HCT116 (cell line): ENCODE results near the gene FAM20C. TPM values are rescaled to one million over a fixed set of nuclear protein-coding genes. Genes with fewer than 3 reads are reported as not detected.

ENCODE experiments used
- ATAC-seq: fragments of 200-7000 bp; cut with Tn5 transposase; 2 replicates; pipeline ENCODE4 v1.9.1; 2020; ENCODE audit warnings: mild to moderate bottlenecking, moderate library complexity
- BruUV-seq: library from RNA; stranded (reverse); fragments of 400-500 nt; replicated peaks from 2 replicates; lab custom pipeline; 2021; lab: Mats Ljungman, UMichigan
- CTCF ChIA-PET: fragments of 300-600 bp; sonication (Branson Sonifier 250); formaldehyde crosslinking; loops from one replicate; lab custom pipeline; 2021; ENCODE audit warnings: antibody characterized with exemption; lab: Charles Lee
- POLR2A ChIA-PET: fragments of 300-600, 350-600 bp; sonication (Branson Sonifier 250); formaldehyde crosslinking; loops from one replicate; lab custom pipeline; 2021; ENCODE audit warnings: antibody characterized with exemption; lab: Charles Lee
- RAD21 ChIA-PET, 2 experiments: fragments of 300-600 bp; sonication (Branson Sonifier 250); formaldehyde crosslinking; loops; one replicate each; lab custom pipeline; 2023; ENCODE audit warnings: low total read pairs in 2 of 2; ENCODE audit not compliant: uncharacterized antibody in 2 of 2, unreplicated experiment in 2 of 2, low non-redundant PET in 1 of 2; lab: Charles Lee
- DNase-seq: peaks from one replicate; pipeline ENCODE4 v3.0.0-alpha.2; 2010; ENCODE audit warnings: low read depth, low spot score
- H2AFZ ChIP-seq: fragments of 200-600 bp; shearing (Covaris generic), sonication (generic); 2 replicates; pipeline ENCODE4 v1.6.1; 2017; ENCODE audit warnings: low read depth, mixed run types, mixed read lengths, antibody characterized with exemption, low read length; ENCODE audit not compliant: poor library complexity, severe bottlenecking
- H3K27ac ChIP-seq: 2 replicates; pipeline ENCODE4 v1.5.1; 2012; ENCODE audit warnings: low read depth, low read length
- H3K27me3 ChIP-seq: fragments of 200-600 bp; sonication (generic); 2 replicates; pipeline ENCODE4 v1.6.1; 2016; ENCODE audit warnings: mixed run types, low read length, mixed read lengths; ENCODE audit not compliant: insufficient read depth
- H3K36me3 ChIP-seq, 2 experiments: fragments of 200-500 bp in 1 of 2; fragments of 200-600 bp in 1 of 2; sonication (Bioruptor generic) in 1 of 2; sonication (generic) in 1 of 2; 2 replicates each; pipeline versions ENCODE4 v1.5.1 to v1.6.1; 2014 to 2016; ENCODE audit warnings: low read length in 2 of 2, inconsistent platforms in 1 of 2, mixed read lengths in 1 of 2, mixed run types in 1 of 2; ENCODE audit not compliant: insufficient read depth in 2 of 2, control insufficient read depth in 1 of 2
- H3K4me1 ChIP-seq, 2 experiments: fragments of 200-600 bp in 1 of 2; sonication (generic) in 1 of 2; 2 replicates each; pipeline versions ENCODE4 v1.5.1 to v1.6.1; 2012 to 2017; ENCODE audit warnings: low read length in 2 of 2, inconsistent platforms in 1 of 2, mild to moderate bottlenecking in 1 of 2, mixed read lengths in 1 of 2, mixed run types in 1 of 2, moderate library complexity in 1 of 2; ENCODE audit not compliant: insufficient read depth in 2 of 2, control insufficient read depth in 1 of 2
- H3K4me2 ChIP-seq: fragments of 200-600 bp; sonication (generic); 2 replicates; pipeline ENCODE4 v1.6.1; 2017; ENCODE audit warnings: mixed run types, low read length, mixed read lengths
- H3K4me3 ChIP-seq, 2 experiments: fragments of 200-600 bp in 1 of 2; sonication (generic) in 1 of 2; replicated peaks in 1 of 2; 2 replicates each; pipeline ENCODE4 v1.5.1; 2011 to 2016; ENCODE audit warnings: low read length in 2 of 2, control low read depth in 1 of 2, low read depth in 1 of 2, mild to moderate bottlenecking in 1 of 2, mixed read lengths in 1 of 2, mixed run types in 1 of 2
- H3K79me2 ChIP-seq: fragments of 200-600 bp; sonication (generic); 2 replicates; pipeline ENCODE4 v1.6.1; 2017; ENCODE audit warnings: mild to moderate bottlenecking, mixed run types, low read length, moderate library complexity, mixed read lengths; ENCODE audit not compliant: insufficient read depth
- H3K9ac ChIP-seq: fragments of 200-600 bp; sonication (generic); 2 replicates; pipeline ENCODE4 v1.6.1; 2016; ENCODE audit warnings: low read length, mixed read lengths
- H3K9me2 ChIP-seq: fragments of 200-600 bp; sonication (generic), shearing (Covaris generic); 2 replicates; pipeline ENCODE4 v1.6.1; 2017; ENCODE audit warnings: mixed run types, mild to moderate bottlenecking, moderate library complexity; ENCODE audit not compliant: insufficient read depth
- H3K9me3 ChIP-seq, 2 experiments: fragments of 200-500 bp in 1 of 2; fragments of 200-600 bp in 1 of 2; sonication (Bioruptor generic) in 1 of 2; sonication (generic) in 1 of 2; 2 replicates each; pipeline ENCODE4 v1.6.1; 2014 to 2017; ENCODE audit warnings: low read length in 2 of 2, mixed read lengths in 2 of 2, inconsistent platforms in 1 of 2, low read depth in 1 of 2, mild to moderate bottlenecking in 1 of 2, mixed run types in 1 of 2, moderate library complexity in 1 of 2; ENCODE audit not compliant: control insufficient read depth in 1 of 2, insufficient read depth in 1 of 2
- H4K20me1 ChIP-seq: fragments of 200-600 bp; sonication (generic), shearing (Covaris generic); 2 replicates; pipeline ENCODE4 v1.6.1; 2017; ENCODE audit warnings: mixed run types, mild to moderate bottlenecking, moderate library complexity; ENCODE audit not compliant: insufficient read depth
- ATF3 ChIP-seq: IDR thresholded peaks from 2 replicates; pipeline ENCODE4 v1.6.1; 2012
- CBX3 ChIP-seq: IDR thresholded peaks from 2 replicates; pipeline ENCODE4 v1.6.1; 2012; ENCODE audit warnings: low read depth
- EGR1 ChIP-seq: IDR thresholded peaks from 2 replicates; pipeline ENCODE4 v1.6.1; 2012; ENCODE audit warnings: low read depth
- JUND ChIP-seq: IDR thresholded peaks from 2 replicates; pipeline ENCODE4 v1.6.1; 2012
- POLR2A ChIP-seq: IDR thresholded peaks from 2 replicates; pipeline ENCODE4 v1.7.0; 2011; ENCODE audit warnings: borderline replicate concordance; ENCODE audit not compliant: insufficient read depth, insufficient read length; ENCODE audit errors: extremely low read depth
- POLR2AphosphoS5 ChIP-seq: IDR thresholded peaks from 2 replicates; pipeline ENCODE4 v1.6.1; 2011; ENCODE audit warnings: mild to moderate bottlenecking, low read depth, low read length, moderate library complexity
- SIN3A ChIP-seq: IDR thresholded peaks from 2 replicates; pipeline ENCODE4 v1.6.1; 2012; ENCODE audit warnings: low read depth
- SP1 ChIP-seq: IDR thresholded peaks from 2 replicates; pipeline ENCODE4 v1.6.1; 2012; ENCODE audit warnings: low read depth
- SRF ChIP-seq: IDR thresholded peaks from 2 replicates; pipeline ENCODE4 v1.6.1; 2012; ENCODE audit warnings: low read depth
- ZNF274 ChIP-seq: fragments of 200-500 bp; sonication (Bioruptor generic); IDR thresholded peaks from 2 replicates; pipeline ENCODE4 v1.6.1; 2014; ENCODE audit warnings: mild to moderate bottlenecking, low read depth, low read length, inconsistent platforms
- intact Hi-C: fragments of 100-400 bp; cut with micrococcal nuclease; formaldehyde crosslinking; loops from 2 replicates; pipeline ENCODE4 v1.10.0; 2022
- total RNA-seq: library from RNA; stranded (reverse); gene quantifications from one replicate; pipeline ENCODE4 v1.2.1, GENCODE V29; 2021; ENCODE audit not compliant: unreplicated experiment
- TF ChIP-seq, protein P1 (sequence below): IDR thresholded peaks from 2 replicates; pipeline ENCODE4 v1.6.1; 2011; ENCODE audit warnings: mild to moderate bottlenecking, low read length, moderate library complexity; ENCODE audit not compliant: insufficient replicate concordance; ENCODE audit errors: extremely low read depth
- TF ChIP-seq, protein P2 (sequence below): IDR thresholded peaks from 2 replicates; pipeline ENCODE4 v1.6.1; 2012; ENCODE audit warnings: low read depth
- TF ChIP-seq, protein P3 (sequence below), 3 experiments: fragments of 200-600 bp in 1 of 3; sonication (generic) in 1 of 3; IDR thresholded peaks in 2 of 3; conservative IDR thresholded peaks in 1 of 3; 2 replicates each; pipeline ENCODE4 v1.5.1; 2012 to 2017; ENCODE audit warnings: low read depth in 2 of 3, low read length in 2 of 3, antibody characterized with exemption in 1 of 3, borderline replicate concordance in 1 of 3, control low read depth in 1 of 3, mild to moderate bottlenecking in 1 of 3, mixed read lengths in 1 of 3, mixed run types in 1 of 3, moderate library complexity in 1 of 3; ENCODE audit not compliant: insufficient read depth in 1 of 3

Gene FAM20C
- total RNA-seq, 1 experiment from 2014 or later, result 27.1 TPM

DNA sequence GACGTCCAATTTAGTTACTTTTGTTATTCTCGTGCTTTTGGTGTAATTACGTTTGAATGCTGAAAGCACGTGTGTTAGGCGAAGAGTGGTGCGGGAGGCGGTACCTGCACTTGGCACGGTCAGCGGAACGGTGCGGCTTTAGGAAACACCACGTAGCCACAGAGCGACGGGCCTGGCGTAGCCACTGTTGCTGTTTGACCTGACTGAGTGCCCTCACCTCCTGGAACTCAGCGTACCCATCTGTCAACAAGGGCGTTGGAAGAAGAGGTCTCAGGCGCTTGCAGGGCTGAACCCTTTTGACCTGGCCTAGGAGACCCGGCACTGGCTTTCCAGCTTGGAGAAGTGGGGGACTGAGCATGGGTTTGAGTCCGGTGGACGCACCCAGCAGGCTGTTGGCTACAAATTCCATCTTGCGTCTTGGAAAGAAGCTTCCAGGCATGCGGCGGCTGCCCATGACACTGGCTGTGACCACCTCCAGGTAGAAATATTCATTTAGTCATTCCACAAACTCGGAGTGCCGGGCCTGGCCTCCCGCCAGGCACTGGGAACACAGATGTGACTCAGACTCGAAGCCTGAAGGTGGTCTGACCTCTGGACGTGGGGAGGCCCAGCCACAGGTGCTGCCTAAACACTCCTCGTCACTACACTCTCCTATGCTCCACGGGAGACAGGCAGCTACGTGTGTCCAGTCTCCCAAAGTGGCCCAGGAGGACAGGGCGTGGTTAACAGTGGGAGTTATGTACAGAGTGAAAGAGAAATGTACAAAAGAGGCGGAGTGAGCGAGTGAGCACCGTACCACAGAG, 22.2 kb downstream of the FAM20C start (continued):
- no peak for TF ChIP-seq ZNF274
- TF ChIP-seq CBX3, result no peak

DNA sequence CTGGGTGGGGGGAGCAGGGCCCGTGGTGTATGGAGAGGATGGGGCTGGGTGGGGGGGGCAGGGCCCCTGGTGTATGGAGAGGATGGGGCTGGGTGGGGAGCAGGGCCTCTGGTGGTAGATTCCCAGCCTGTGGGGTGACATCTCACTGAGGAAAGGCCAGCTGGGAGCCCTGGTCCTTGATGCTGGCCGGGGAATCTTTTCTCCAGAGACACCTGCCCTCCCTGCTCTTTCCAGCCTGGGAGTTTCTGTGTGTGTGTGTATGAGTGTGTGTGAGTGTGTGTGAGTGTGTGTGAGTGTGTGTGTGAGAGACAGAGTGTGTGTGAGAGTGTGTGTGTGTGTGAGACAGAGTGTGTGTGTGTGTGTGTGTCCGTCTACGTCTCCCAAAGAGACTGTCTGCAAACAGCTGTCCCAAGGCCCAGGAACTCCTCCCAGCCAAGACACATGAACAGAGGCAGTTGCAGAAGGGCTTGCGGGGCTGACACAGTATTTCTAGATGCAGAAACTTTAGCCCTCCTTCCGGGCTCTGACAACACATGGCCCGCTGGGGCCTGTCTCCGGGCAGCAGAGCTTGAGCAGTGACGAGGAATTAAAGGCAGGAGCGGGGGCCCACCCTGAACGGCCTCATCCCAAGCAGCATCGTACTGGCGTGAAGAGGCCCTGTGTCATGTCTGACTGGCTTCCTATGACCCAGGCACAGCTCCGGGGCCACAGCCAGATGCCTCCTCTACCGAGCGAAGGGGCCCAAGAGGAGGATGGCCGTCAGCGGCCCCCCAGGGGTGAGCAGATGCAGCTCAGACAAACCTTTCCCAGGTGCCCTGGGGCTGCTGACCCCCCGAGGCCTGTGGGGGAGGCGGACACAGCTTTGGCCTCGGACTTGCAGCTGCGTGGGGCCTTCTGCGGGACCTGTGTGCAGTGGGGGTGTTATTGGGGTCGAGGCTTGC, 24.3 kb downstream of the FAM20C start:
- Histone ChIP-seq H3K27ac (no peak overlapping the region), H3K9ac (no peak overlapping the region), H3K27me3 (no peaks in the 10 kb centered on the region), H3K4me2 (no peak overlapping the region), H3K9me3 (no peaks in the 10 kb centered on the region), H3K79me2 (no peaks in the 10 kb centered on the region), H4K20me1 (no peaks in the 10 kb centered on the region), H3K4me1 (peaks cover 9% of the 10 kb centered on the region in 2 experiments), H2AFZ (no peak overlapping the region), H3K9me2 (no peaks in the 10 kb centered on the region), H3K4me3 (no peak overlapping the region), H3K36me3 (no peaks in the 10 kb centered on the region)
- ATAC-seq (no peak), DNase-seq (no peak)
- BruUV-seq, result no TSS peak
- intact Hi-C loops, result no loop called here
- TF ChIP-seq, protein P1, sequence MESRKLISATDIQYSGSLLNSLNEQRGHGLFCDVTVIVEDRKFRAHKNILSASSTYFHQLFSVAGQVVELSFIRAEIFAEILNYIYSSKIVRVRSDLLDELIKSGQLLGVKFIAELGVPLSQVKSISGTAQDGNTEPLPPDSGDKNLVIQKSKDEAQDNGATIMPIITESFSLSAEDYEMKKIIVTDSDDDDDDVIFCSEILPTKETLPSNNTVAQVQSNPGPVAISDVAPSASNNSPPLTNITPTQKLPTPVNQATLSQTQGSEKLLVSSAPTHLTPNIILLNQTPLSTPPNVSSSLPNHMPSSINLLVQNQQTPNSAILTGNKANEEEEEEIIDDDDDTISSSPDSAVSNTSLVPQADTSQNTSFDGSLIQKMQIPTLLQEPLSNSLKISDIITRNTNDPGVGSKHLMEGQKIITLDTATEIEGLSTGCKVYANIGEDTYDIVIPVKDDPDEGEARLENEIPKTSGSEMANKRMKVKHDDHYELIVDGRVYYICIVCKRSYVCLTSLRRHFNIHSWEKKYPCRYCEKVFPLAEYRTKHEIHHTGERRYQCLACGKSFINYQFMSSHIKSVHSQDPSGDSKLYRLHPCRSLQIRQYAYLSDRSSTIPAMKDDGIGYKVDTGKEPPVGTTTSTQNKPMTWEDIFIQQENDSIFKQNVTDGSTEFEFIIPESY, result no peak
- TF ChIP-seq POLR2AphosphoS5, result no peak
- TF ChIP-seq SRF, result no peak
- TF ChIP-seq SP1, result no peak
- TF ChIP-seq, protein P2, sequence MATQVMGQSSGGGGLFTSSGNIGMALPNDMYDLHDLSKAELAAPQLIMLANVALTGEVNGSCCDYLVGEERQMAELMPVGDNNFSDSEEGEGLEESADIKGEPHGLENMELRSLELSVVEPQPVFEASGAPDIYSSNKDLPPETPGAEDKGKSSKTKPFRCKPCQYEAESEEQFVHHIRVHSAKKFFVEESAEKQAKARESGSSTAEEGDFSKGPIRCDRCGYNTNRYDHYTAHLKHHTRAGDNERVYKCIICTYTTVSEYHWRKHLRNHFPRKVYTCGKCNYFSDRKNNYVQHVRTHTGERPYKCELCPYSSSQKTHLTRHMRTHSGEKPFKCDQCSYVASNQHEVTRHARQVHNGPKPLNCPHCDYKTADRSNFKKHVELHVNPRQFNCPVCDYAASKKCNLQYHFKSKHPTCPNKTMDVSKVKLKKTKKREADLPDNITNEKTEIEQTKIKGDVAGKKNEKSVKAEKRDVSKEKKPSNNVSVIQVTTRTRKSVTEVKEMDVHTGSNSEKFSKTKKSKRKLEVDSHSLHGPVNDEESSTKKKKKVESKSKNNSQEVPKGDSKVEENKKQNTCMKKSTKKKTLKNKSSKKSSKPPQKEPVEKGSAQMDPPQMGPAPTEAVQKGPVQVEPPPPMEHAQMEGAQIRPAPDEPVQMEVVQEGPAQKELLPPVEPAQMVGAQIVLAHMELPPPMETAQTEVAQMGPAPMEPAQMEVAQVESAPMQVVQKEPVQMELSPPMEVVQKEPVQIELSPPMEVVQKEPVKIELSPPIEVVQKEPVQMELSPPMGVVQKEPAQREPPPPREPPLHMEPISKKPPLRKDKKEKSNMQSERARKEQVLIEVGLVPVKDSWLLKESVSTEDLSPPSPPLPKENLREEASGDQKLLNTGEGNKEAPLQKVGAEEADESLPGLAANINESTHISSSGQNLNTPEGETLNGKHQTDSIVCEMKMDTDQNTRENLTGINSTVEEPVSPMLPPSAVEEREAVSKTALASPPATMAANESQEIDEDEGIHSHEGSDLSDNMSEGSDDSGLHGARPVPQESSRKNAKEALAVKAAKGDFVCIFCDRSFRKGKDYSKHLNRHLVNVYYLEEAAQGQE, result no peak
- TF ChIP-seq, protein P3, sequence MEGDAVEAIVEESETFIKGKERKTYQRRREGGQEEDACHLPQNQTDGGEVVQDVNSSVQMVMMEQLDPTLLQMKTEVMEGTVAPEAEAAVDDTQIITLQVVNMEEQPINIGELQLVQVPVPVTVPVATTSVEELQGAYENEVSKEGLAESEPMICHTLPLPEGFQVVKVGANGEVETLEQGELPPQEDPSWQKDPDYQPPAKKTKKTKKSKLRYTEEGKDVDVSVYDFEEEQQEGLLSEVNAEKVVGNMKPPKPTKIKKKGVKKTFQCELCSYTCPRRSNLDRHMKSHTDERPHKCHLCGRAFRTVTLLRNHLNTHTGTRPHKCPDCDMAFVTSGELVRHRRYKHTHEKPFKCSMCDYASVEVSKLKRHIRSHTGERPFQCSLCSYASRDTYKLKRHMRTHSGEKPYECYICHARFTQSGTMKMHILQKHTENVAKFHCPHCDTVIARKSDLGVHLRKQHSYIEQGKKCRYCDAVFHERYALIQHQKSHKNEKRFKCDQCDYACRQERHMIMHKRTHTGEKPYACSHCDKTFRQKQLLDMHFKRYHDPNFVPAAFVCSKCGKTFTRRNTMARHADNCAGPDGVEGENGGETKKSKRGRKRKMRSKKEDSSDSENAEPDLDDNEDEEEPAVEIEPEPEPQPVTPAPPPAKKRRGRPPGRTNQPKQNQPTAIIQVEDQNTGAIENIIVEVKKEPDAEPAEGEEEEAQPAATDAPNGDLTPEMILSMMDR (IDR thresholded peaks at IDR 0.05 in 2 of 3, conservative IDR thresholded peaks at IDR 0.05 in 1 of 3; ENCODE audit: borderline replicate concordance in 1 of 3, insufficient read depth in 1 of 3, low read depth in 2 of 3, low read length in 2 of 3), result no peak
- TF ChIP-seq ATF3, result no peak
- TF ChIP-seq EGR1, result no peak
- TF ChIP-seq SIN3A, result no peak
- TF ChIP-seq POLR2A, result no peak
- TF ChIP-seq JUND, result no peak
- ChIA-PET CTCF (no interaction called here), RAD21 (no interaction called here), POLR2A (no interaction called here)
